Endothelial cell of umbilical vein (primary cell): ENCODE measurements around the gene HSPB1.

Source experiments
- CTCF ChIP-seq, 2 donors: IDR thresholded peaks; 1 replicate in 1 of 2; 2 replicates in 1 of 2; pipeline ENCODE4 v1.5.1; 2011; ENCODE audit warnings: low read length in 2 of 2, mild to moderate bottlenecking in 2 of 2, moderate library complexity in 2 of 2, control low read depth in 1 of 2, inconsistent platforms in 1 of 2, low read depth in 1 of 2; ENCODE audit not compliant: insufficient read depth in 1 of 2; ENCODE audit errors: extremely low read depth in 1 of 2
- EZH2 ChIP-seq: IDR thresholded peaks from 2 replicates; pipeline ENCODE4 v1.6.1; 2012; ENCODE audit warnings: borderline replicate concordance, low read depth, mild to moderate bottlenecking, moderate library complexity, low read length, inconsistent platforms; ENCODE audit not compliant: severe bottlenecking
- GATA2 ChIP-seq: IDR thresholded peaks from 2 replicates; pipeline ENCODE4 v1.7.0; 2011; ENCODE audit warnings: low read depth, mild to moderate bottlenecking, moderate library complexity, mixed read lengths, low read length; ENCODE audit not compliant: insufficient read length, insufficient read depth
- POLR2A ChIP-seq: IDR thresholded peaks from 2 replicates; pipeline ENCODE4 v1.6.1; 2012; ENCODE audit warnings: low read depth, mild to moderate bottlenecking, control low read depth, low read length
- POLR2AphosphoS5 ChIP-seq: IDR thresholded peaks from 2 replicates; pipeline ENCODE4 v1.6.1; 2012; ENCODE audit warnings: low read depth, mild to moderate bottlenecking, control low read depth, low read length, moderate library complexity; ENCODE audit not compliant: insufficient read depth

GRCh38 chr7:76347710-76348109 is 45.2 kb downstream of the HSPB1 start:
- TF ChIP-seq POLR2AphosphoS5 (no peak), POLR2A (no peak), CTCF (IDR thresholded peaks at IDR 0.05; ENCODE audit: extremely low read depth in 1 of 2, insufficient read depth in 1 of 2, low read depth in 1 of 2, low read length in 2 of 2) (no peak), GATA2 (no peak), EZH2 (no peak)
